ENCODE measurements around the gene METTL1.
"Not testable (repeated sequence)": the region's sequence is repeated elsewhere in the genome, so short reads cannot be mapped to it uniquely, and the experiment has no call there.

METTL1 gene

DNA sequence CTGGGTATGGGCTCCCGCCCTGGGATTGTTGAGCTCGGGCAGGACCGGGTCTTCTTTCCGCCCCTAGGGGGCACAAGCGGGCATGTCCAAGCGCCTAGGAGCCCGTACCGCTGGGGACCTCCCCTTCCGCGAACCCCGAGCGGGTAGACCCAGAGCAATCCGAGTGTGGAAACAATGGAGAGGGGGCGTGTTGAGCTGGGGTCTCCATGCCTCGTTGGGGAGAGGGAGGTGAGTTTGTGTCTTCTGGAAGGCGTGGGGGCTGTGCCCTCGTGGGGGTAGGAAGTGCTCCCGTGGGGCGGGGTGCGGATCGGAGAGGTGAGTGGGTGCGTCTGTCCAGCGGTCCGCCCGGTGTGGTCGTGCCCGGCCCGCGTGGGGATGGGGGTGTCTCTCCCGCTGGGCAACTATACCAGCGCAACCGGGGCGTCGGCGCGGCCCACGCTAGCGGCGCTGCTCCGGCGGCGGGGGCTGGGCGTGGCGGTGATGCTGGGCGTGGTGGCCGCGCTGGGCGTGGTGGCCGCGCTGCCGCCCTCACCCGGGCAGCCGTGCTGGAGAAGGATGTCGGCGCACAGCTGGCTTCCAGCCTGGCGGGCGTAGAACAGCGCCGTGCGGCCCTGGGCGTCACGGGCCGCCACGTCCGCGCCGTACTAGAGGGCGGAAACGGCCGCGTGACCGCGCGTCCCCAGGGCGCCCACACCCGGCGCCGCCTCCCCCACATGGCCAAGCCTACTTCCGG lies 45.6 kb downstream of the METTL1 start:
- DNase-seq (ENCODE audit: extremely low read depth, low read depth): peak; percentile 56
- TF ChIP-seq, protein P1, sequence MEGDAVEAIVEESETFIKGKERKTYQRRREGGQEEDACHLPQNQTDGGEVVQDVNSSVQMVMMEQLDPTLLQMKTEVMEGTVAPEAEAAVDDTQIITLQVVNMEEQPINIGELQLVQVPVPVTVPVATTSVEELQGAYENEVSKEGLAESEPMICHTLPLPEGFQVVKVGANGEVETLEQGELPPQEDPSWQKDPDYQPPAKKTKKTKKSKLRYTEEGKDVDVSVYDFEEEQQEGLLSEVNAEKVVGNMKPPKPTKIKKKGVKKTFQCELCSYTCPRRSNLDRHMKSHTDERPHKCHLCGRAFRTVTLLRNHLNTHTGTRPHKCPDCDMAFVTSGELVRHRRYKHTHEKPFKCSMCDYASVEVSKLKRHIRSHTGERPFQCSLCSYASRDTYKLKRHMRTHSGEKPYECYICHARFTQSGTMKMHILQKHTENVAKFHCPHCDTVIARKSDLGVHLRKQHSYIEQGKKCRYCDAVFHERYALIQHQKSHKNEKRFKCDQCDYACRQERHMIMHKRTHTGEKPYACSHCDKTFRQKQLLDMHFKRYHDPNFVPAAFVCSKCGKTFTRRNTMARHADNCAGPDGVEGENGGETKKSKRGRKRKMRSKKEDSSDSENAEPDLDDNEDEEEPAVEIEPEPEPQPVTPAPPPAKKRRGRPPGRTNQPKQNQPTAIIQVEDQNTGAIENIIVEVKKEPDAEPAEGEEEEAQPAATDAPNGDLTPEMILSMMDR (IDR thresholded peaks at IDR 0.05; ENCODE audit: low read depth, low read length, missing control alignments): peak; percentile 96
- H3K4me3 ChIP-seq (replicated peaks; ENCODE audit: low read depth, low read length): peak overlapping the region; percentile 76

DNA sequence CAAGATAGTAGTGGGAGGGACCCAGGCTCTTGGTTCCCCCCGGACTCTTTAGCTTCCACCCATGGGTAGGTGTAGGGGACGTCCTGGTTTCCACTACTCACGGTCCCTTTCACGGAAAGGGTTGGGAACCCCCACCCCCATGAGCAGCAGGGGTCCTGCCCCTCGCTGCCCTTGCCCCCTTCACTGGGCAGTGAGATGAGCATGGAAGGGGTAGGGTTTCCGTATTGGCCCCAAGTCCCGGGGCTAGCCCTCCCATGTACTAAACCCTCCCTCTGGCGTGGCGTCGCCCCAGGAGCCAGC lies 46.1 kb downstream of the METTL1 start:
- H3K4me3 ChIP-seq (replicated peaks; ENCODE audit: low read depth, low read length): peak overlapping the region; percentile 76
- TF ChIP-seq, protein P1 (IDR thresholded peaks at IDR 0.05; ENCODE audit: low read depth, low read length, missing control alignments): no peak
- DNase-seq (ENCODE audit: extremely low read depth, low read depth): no peak

DNA sequence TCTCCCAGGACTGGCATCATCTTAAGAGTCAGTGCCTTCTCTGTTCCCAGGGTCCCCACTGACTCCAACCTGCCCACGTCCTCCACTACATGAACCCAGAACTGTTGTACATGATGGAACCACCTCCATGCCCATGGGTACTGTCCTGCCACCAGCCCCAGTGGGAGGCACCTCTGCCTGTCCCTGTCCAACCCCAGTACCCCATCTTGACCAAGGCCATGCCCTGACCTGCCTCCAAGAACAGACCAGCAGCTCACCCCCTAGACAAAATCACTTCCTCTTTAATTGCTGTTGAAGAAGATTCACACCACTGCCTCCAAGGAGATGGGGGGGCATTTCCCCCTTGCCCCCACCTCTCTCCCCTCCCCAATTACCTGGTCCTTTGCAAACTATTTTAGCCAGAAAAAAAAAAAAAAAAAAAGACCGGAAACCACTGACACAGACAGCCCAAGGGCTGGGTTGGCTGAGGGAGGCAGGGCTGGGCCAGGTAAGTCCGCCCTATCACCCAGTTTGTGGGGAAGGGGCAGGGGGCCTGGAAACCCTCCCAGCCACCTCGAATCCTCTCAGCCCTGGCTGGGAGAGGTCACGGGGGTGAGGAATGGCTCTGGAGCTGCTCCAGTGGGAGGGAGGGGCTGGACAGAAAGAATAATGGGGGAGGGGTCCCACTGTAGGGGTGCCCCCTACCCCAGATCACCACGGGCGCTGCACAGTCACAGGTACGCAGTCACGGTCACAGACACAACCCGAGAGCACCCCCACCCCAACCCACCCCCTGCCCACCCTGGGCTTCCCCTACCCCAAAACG lies 46.8 kb downstream of the METTL1 start:
- TF ChIP-seq, protein P1 (IDR thresholded peaks at IDR 0.05; ENCODE audit: low read depth, low read length, missing control alignments): no peak
- no peak overlapping the region for H3K4me3 ChIP-seq (replicated peaks; ENCODE audit: low read depth, low read length)
- DNase-seq (ENCODE audit: extremely low read depth, low read depth): no peak

DNA sequence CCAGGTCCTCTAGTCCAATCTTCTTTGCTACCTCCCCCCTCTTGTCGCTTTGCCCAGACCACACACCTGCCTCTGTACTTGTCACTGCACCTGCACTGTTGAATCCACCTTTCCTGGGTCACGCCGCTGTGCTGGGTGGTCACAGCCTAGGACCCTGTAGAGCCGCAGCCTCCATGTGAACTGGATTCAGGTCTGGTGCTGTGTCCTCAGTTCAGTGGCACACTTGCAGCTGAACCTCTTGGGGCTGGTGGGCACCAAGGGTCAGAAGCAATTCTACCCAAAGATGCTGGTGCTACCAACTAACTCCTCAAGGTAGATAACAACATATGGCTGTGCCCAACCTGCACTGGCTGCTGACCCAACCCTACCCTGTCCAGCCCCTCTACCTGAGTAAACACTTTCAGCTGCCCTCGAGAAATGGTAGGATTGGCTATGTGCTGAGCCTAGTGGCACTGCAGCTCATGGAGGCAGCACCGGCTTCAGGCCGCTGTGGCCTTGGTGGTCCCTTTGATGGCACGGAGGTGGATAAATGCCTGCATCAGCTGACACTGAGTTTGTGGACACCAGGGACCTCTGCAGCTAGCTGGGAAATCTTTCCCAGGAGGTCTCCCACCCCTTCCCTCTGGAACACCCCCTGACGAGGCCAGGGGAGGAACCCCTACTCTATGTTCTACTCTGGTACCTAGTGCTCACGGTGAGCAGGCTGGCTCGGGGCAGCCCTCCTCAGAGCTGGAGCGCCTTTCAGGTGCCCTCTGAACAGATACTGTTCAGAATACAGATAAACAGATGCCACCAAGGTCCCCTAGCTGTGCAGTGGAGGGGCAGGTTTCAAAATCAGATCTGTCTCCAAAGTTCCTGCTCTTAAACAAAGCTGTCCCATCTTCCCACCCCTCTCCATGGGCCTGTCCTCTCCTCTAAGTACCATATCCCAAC lies 47.6 kb downstream of the METTL1 start:
- no peak for DNase-seq (ENCODE audit: extremely low read depth, low read depth)
- no peak overlapping the region for H3K4me3 ChIP-seq (replicated peaks; ENCODE audit: low read depth, low read length)
- TF ChIP-seq, protein P1 (IDR thresholded peaks at IDR 0.05; ENCODE audit: low read depth, low read length, missing control alignments): no peak

- TF ChIP-seq, protein P1 (IDR thresholded peaks at IDR 0.05; ENCODE audit: low read depth, low read length, missing control alignments): no peak
- H3K4me3 ChIP-seq (replicated peaks; ENCODE audit: low read depth, low read length): no peak overlapping the region
- DNase-seq (ENCODE audit: extremely low read depth, low read depth): no peak
Observed at GRCh38 chr12:57723630-57723962, 48.3 kb downstream of the METTL1 start.

- TF ChIP-seq, protein P1 (IDR thresholded peaks at IDR 0.05; ENCODE audit: low read depth, low read length, missing control alignments): no peak
- no peak overlapping the region for H3K4me3 ChIP-seq (replicated peaks; ENCODE audit: low read depth, low read length)
- DNase-seq (ENCODE audit: extremely low read depth, low read depth): no peak
Observed at GRCh38 chr12:57722716-57723629, 48.9 kb downstream of the METTL1 start.

GRCh38 chr12:57721846-57722608 lies 49.9 kb downstream of the METTL1 start:
- not testable (repeated sequence) for DNase-seq (ENCODE audit: extremely low read depth, low read depth); H3K4me3 ChIP-seq (replicated peaks; ENCODE audit: low read depth, low read length)

Data from HFF-Myc (cell line).